Measurements from ENCODE around the gene DOCK11. TPM values are rescaled to one million over a fixed set of nuclear protein-coding genes. Genes with fewer than 3 reads are reported as not detected.
A peak's percentile ranks its signal among the peaks of the same experiment; 100 is the strongest.
"Not testable (repeated sequence)": the region's sequence is repeated elsewhere in the genome, so short reads cannot be mapped to it uniquely, and the experiment has no call there.

DOCK11 gene
- total RNA-seq, 1 experiment from 2014 or later = 18.0 TPM

- Histone ChIP-seq H3K4me3 (no peak overlapping the region), H3K36me3 (no peaks in the 10 kb centered on the region), H3K27ac (no peak overlapping the region), H3K4me1 (peaks cover 9% of the 10 kb centered on the region; the same call in 1 of the 2 replicates), H3K27me3 (no peaks in the 10 kb centered on the region), H3K9me3 (replicated peaks) (no peaks in the 10 kb centered on the region)
- DNase-seq = no peak
These were observed 183.7 kb downstream of the DOCK11 start for GRCh38 chrX:118679290-118679689.

GRCh38 chrX:118682258-118683014 lies 186.8 kb downstream of the DOCK11 start:
- peaks cover 2% of the 10 kb centered on the region; the same call in 1 of the 2 replicates for H3K36me3 ChIP-seq
- peak in 1 of 2 experiments; percentile 32 for DNase-seq
- H3K27me3 ChIP-seq = no peaks in the 10 kb centered on the region
- H3K4me1 ChIP-seq = peaks cover 9% of the 10 kb centered on the region; the same call in 1 of the 2 replicates
- no peaks in the 10 kb centered on the region for H3K9me3 ChIP-seq (replicated peaks)
- H3K4me3 ChIP-seq = no peak overlapping the region
- no peak overlapping the region for H3K27ac ChIP-seq

GRCh38 chrX:118685393-118685792 lies 189.8 kb downstream of the DOCK11 start:
- H3K27ac ChIP-seq = no peak overlapping the region
- DNase-seq = no peak
- H3K4me3 ChIP-seq = no peak overlapping the region
- peaks cover 9% of the 10 kb centered on the region; the same call in 1 of the 2 replicates for H3K4me1 ChIP-seq
- no peaks in the 10 kb centered on the region for H3K9me3 ChIP-seq (replicated peaks)
- H3K36me3 ChIP-seq = peaks cover 2% of the 10 kb centered on the region; the same call in 1 of the 2 replicates
- no peaks in the 10 kb centered on the region for H3K27me3 ChIP-seq

GRCh38 chrX:118688935-118689334 lies 193.3 kb downstream of the DOCK11 start:
- H3K27me3 ChIP-seq = no peaks in the 10 kb centered on the region

DNA sequence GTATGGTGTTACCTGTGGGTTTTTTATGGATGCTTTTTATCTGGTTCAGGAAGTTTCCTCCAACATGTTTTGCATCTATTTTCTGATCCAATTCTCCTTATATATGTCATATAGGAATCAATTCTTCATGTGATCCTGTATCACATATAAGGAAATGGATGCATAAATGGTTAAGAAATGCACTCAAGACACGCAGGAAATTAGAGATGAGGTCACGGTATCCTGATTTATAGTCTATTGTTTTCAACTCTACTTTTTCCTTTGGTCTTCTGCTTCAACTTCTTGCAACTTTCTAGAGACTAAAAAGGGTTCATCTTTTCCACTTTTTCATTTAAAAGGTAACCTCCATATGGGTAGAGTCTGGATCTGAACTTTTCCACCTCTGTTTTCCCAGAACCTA lies 198.2 kb downstream of the DOCK11 start:
- Histone ChIP-seq H3K36me3 (no peaks in the 10 kb centered on the region), H3K4me3 (no peak overlapping the region), H3K27me3 (no peaks in the 10 kb centered on the region), H3K27ac (no peak overlapping the region), H3K4me1 (no peaks in the 10 kb centered on the region), H3K9me3 (replicated peaks) (no peaks in the 10 kb centered on the region)
- DNase-seq = no peak

More at GRCh38 chrX:118688935-118689334, 193.3 kb downstream of the DOCK11 start:
- Histone ChIP-seq H3K4me3 (no peak overlapping the region), H3K27ac (no peak overlapping the region), H3K4me1 (no peaks in the 10 kb centered on the region), H3K36me3 (peaks cover 2% of the 10 kb centered on the region; the same call in 1 of the 2 replicates), H3K9me3 (replicated peaks) (no peaks in the 10 kb centered on the region)
- no peak for DNase-seq

GRCh38 chrX:118694638-118695037 lies 199.0 kb downstream of the DOCK11 start:
- DNase-seq = no peak
- Histone ChIP-seq H3K4me3 (no peak overlapping the region), H3K36me3 (no peaks in the 10 kb centered on the region), H3K9me3 (replicated peaks) (no peaks in the 10 kb centered on the region), H3K4me1 (no peaks in the 10 kb centered on the region), H3K27ac (no peak overlapping the region), H3K27me3 (no peaks in the 10 kb centered on the region)

GRCh38 chrX:118698516-118699170 lies 203.0 kb downstream of the DOCK11 start:
- no peak for DNase-seq
- Histone ChIP-seq H3K27ac (no peak overlapping the region), H3K9me3 (replicated peaks) (no peaks in the 10 kb centered on the region), H3K4me1 (no peaks in the 10 kb centered on the region), H3K36me3 (no peaks in the 10 kb centered on the region), H3K4me3 (no peak overlapping the region), H3K27me3 (no peaks in the 10 kb centered on the region)

DNA sequence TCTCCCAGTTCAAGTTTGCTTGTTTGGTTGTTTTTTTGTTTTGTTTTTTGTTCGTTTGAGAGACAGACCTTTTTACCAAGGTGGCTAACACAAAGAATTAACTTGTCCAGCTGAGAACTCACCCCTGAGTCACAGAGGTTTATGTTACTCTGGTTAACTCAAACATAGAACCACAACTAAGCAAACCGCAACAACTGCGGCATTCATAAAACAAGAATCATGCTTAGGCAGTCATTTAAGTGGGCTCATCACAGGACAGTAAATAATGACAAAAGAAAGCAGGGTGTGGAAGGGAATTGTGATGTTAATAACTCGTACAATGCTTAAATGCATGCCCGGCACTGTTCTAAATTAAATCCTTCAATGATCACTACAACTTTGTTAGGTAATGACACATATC lies 207.1 kb downstream of the DOCK11 start:
- peak; percentile 17 to 56 for DNase-seq

DNA sequence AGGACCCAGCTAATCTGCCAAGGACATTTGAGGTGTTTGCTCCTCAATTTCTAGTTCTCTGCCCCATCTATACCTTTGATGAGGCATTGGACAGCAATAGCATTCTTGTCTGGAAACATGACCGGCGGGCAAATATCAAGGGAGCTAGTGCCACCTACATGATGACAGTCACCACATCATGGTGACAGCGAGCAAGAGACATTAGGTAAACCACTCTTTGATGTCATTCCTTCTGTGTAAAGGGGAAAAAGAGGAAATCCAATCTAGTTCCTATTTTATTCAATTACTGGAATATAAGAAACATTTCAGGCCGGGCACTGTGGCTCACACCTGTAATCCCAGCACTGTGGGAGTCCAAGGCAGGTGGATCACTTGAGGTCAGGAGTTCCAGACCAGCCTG lies 211.1 kb downstream of the DOCK11 start:
- H3K36me3 ChIP-seq = no peaks in the 10 kb centered on the region
- no peaks in the 10 kb centered on the region for H3K9me3 ChIP-seq (replicated peaks)
- H3K27ac ChIP-seq = no peak overlapping the region
- DNase-seq = no peak
- no peaks in the 10 kb centered on the region for H3K27me3 ChIP-seq
- no peaks in the 10 kb centered on the region for H3K4me1 ChIP-seq
- H3K4me3 ChIP-seq = no peak overlapping the region

More for the DNA sequence above, 207.1 kb downstream of the DOCK11 start:
- H3K4me3 ChIP-seq = no peak overlapping the region
- H3K4me1 ChIP-seq = no peaks in the 10 kb centered on the region
- H3K36me3 ChIP-seq = no peaks in the 10 kb centered on the region
- no peaks in the 10 kb centered on the region for H3K9me3 ChIP-seq (replicated peaks)
- no peak overlapping the region for H3K27ac ChIP-seq
- no peaks in the 10 kb centered on the region for H3K27me3 ChIP-seq

DNA sequence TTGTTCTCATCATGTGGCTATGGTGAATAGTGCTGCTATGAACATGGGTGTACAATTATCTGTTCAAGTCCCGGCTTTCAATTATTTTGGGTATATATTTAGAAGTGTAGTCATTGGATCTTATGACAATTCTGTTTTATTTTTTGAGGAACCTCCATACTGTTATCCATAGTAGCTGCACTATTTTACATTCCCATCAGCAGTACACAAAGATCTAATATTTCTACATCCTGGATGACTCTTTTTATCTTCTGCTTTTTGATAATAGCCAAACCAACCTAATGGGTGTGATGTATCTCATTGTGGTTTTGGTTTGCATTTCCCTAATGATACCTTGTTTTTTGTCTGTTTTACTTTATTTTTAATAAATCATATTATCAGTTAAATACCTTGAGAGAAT lies 218.9 kb downstream of the DOCK11 start:
- no peak for DNase-seq
- H3K36me3 ChIP-seq = no peaks in the 10 kb centered on the region
- no peaks in the 10 kb centered on the region for H3K27me3 ChIP-seq
- no peak overlapping the region for H3K27ac ChIP-seq
- no peaks in the 10 kb centered on the region for H3K9me3 ChIP-seq (replicated peaks)
- no peak overlapping the region for H3K4me3 ChIP-seq
- no peaks in the 10 kb centered on the region for H3K4me1 ChIP-seq

- not testable (repeated sequence) for H3K27ac ChIP-seq; H3K27me3 ChIP-seq; DNase-seq; H3K4me3 ChIP-seq; H3K4me1 ChIP-seq; H3K36me3 ChIP-seq; H3K9me3 ChIP-seq (replicated peaks)
These were observed 220.3 kb downstream of the DOCK11 start for GRCh38 chrX:118715917-118716316.

- not testable (repeated sequence) for H3K4me3 ChIP-seq; H3K36me3 ChIP-seq; H3K27ac ChIP-seq; H3K9me3 ChIP-seq (replicated peaks); DNase-seq; H3K4me1 ChIP-seq; H3K27me3 ChIP-seq
These were observed 221.2 kb downstream of the DOCK11 start for GRCh38 chrX:118716833-118717232.

DNA sequence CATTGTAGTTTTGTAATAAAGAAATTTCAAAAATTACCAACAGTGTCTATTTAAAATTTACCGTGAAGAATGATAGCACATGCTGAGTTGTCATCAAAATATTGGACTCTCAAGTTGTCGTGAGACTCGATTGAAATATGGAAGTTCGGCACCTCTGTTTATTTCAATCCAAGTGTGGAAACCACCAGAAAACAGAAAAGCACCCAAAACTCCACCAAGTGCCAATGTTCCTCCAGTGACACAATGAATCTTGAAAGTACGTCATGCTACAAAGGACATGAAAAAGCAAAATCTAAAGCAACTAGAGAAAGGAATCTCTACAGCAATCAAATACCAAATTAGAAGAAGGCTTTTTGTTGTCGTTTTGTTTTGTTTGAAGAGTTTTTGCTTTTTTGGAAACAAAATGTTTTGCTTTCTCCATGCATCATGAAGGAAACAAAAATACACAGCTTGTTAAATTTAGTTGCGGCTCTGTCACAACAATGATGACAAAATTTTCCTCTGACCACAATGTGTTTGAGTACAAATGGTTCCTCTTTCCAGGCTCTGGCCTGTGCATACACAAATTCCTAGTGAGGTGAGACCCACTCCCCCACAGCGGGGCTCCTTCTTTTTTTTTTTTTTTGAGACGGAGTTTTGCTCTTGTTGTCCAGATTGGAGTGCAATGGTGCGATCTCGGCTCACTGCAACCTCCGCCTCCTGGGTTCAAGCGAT lies 222.2 kb downstream of the DOCK11 start:
- Histone ChIP-seq H3K9me3 (replicated peaks) (no peaks in the 10 kb centered on the region), H3K4me3 (no peak overlapping the region), H3K36me3 (no peaks in the 10 kb centered on the region), H3K27me3 (no peaks in the 10 kb centered on the region), H3K27ac (no peak overlapping the region), H3K4me1 (no peaks in the 10 kb centered on the region)
- DNase-seq = no peak

- Histone ChIP-seq H3K4me1 (no peaks in the 10 kb centered on the region), H3K36me3 (no peaks in the 10 kb centered on the region), H3K4me3 (no peak overlapping the region), H3K27ac (no peak overlapping the region), H3K9me3 (replicated peaks) (no peaks in the 10 kb centered on the region), H3K27me3 (no peaks in the 10 kb centered on the region)
- DNase-seq = no peak
These were observed 223.1 kb downstream of the DOCK11 start for GRCh38 chrX:118718737-118719136.

DNA sequence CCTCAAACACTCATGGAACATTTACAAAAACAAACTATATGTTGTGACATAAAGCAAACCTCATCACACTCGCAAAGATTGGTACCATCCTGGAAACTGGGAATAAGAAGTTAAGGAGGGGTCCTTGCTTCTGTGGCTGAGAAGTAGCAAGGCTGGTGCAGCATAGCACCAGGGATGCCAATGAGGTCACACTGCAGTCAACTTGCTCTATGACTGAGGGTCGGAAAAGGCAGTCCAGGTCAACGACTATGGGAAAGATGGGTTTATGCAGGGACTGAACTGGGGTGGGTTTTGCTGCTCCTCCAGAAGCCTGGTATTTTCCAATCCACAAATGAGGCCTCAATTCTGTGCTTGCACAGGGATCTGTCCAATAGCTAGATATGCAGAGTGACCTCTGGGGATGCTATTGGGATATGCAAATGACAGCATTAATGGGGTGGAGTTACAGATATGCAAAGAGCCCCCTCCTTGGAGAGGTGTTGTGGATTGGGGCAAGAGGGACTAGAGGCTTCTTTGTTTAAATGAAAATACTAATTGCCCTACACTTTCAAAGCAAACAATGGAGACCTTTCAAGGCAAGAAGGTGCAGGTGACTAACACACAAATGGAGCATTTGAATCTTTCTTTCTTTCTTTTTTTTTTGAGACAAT lies 224.6 kb downstream of the DOCK11 start:
- Histone ChIP-seq H3K9me3 (replicated peaks) (no peaks in the 10 kb centered on the region), H3K4me1 (no peaks in the 10 kb centered on the region), H3K4me3 (no peak overlapping the region), H3K36me3 (no peaks in the 10 kb centered on the region), H3K27ac (no peak overlapping the region), H3K27me3 (no peaks in the 10 kb centered on the region)
- DNase-seq = no peak
